Smooth muscle cell (in vitro differentiated cells): Measurements from ENCODE around the gene ACTN1. TPM values are rescaled to one million over a fixed set of nuclear protein-coding genes. Genes with fewer than 3 reads are reported as not detected.
A peak's percentile ranks its signal among the peaks of the same experiment; 100 is the strongest.

Source experiments
- DNase-seq: peaks from one replicate; lab custom pipeline; 2025; ENCODE audit not compliant: unreplicated experiment; lab: John Stamatoyannopoulos, UW
- H2AFZ ChIP-seq: fragments of 200-600 bp; sonication (generic); 2 replicates; pipeline ENCODE4 v1.6.0; 2016; ENCODE audit warnings: antibody characterized with exemption, low read depth, mild to moderate bottlenecking
- H3F3A ChIP-seq: fragments of 200-600 bp; sonication (generic); 2 replicates; pipeline ENCODE4 v1.6.0; 2017; ENCODE audit warnings: antibody characterized with exemption, low read depth
- H3K27ac ChIP-seq: fragments of 200-600 bp; sonication (generic); 2 replicates; pipeline ENCODE4 v1.5.1; 2016; ENCODE audit warnings: low read depth, mild to moderate bottlenecking
- H3K27me3 ChIP-seq: fragments of 200-600 bp; sonication (generic); 2 replicates; pipeline ENCODE4 v1.6.1; 2016; ENCODE audit warnings: low read depth, mild to moderate bottlenecking
- H3K36me3 ChIP-seq: fragments of 200-600 bp; sonication (generic); 2 replicates; pipeline ENCODE4 v1.5.1; 2016; ENCODE audit warnings: low read depth
- H3K4me1 ChIP-seq: fragments of 200-600 bp; sonication (generic); 2 replicates; pipeline ENCODE4 v1.5.1; 2016; ENCODE audit warnings: low read depth
- H3K4me2 ChIP-seq: fragments of 200-600 bp; sonication (generic); 2 replicates; pipeline ENCODE4 v1.6.0; 2016; ENCODE audit warnings: mild to moderate bottlenecking
- H3K4me3 ChIP-seq: fragments of 200-600 bp; sonication (generic); 2 replicates; pipeline ENCODE4 v1.5.1; 2016; ENCODE audit warnings: mild to moderate bottlenecking
- H3K79me2 ChIP-seq: fragments of 200-600 bp; sonication (generic); 2 replicates; pipeline ENCODE4 v1.6.0; 2016; ENCODE audit warnings: low read depth, mild to moderate bottlenecking
- H3K9ac ChIP-seq: fragments of 200-600 bp; sonication (generic); 2 replicates; pipeline ENCODE4 v1.6.0; 2016; ENCODE audit warnings: low read depth
- H3K9me3 ChIP-seq: fragments of 200-600 bp; sonication (generic); replicated peaks from 2 replicates; pipeline ENCODE4 v1.5.1; 2016; ENCODE audit warnings: low read depth
- H4K20me1 ChIP-seq: fragments of 200-600 bp; sonication (generic); 2 replicates; pipeline ENCODE4 v1.6.0; 2016; ENCODE audit warnings: low read depth
- CTCF ChIP-seq: fragments of 200-600 bp; sonication (generic); IDR thresholded peaks from 2 replicates; pipeline ENCODE4 v1.5.1; 2017; ENCODE audit warnings: borderline replicate concordance, mild to moderate bottlenecking, antibody characterized with exemption; ENCODE audit not compliant: insufficient read depth, poor library complexity, severe bottlenecking
- WGBS: methylation state at CpG from one replicate; pipeline ENCODE4 v1.1.7; 2016; ENCODE audit warnings: low lambda C conversion rate; 5-methylcytosine and 5-hydroxymethylcytosine counted together
- polyA plus RNA-seq: library from polyadenylated mRNA; unstranded; fragments of >200 nt; fragmentation: Nextera tagmentation; extraction: Ambion mirVana; gene quantifications from 2 replicates; pipeline ENCODE4 v1.2.1, GENCODE V29; 2016
- total RNA-seq: library from RNA; depleted of rRNA; stranded (reverse); fragments of >200 nt; gene quantifications from 2 replicates; pipeline ENCODE4 v1.2.3, GENCODE V29; 2014

The ACTN1 gene
- total and polyA plus RNA-seq, 2 experiments from 2014 or later = 422 to 806 TPM

- no peak for DNase-seq
- no peak overlapping the region for H2AFZ ChIP-seq
- H3K36me3 ChIP-seq = no peaks in the 10 kb centered on the region
- H3K4me3 ChIP-seq = no peak overlapping the region
- peaks cover 5% of the 10 kb centered on the region for H3F3A ChIP-seq
- no peaks in the 10 kb centered on the region for H3K27me3 ChIP-seq
- no peaks in the 10 kb centered on the region for H3K9me3 ChIP-seq
- H3K4me1 ChIP-seq = peaks cover 8% of the 10 kb centered on the region
- WGBS = 85% methylated on average over 1 of the region's 1 CpG
- H3K9ac ChIP-seq = no peak overlapping the region
- no peak overlapping the region for H3K27ac ChIP-seq
- H3K79me2 ChIP-seq = no peaks in the 10 kb centered on the region
- no peak overlapping the region for H3K4me2 ChIP-seq
- TF ChIP-seq CTCF = no peak
- H4K20me1 ChIP-seq = no peaks in the 10 kb centered on the region
Observed at GRCh38 chr14:68984686-68985085, 5.6 kb upstream of the ACTN1 start.

- H3K27ac ChIP-seq = peak overlapping the region; percentile 96
- no peak overlapping the region for H3K9ac ChIP-seq
- H4K20me1 ChIP-seq = peaks cover 9% of the 10 kb centered on the region
- DNase-seq = no peak
- TF ChIP-seq CTCF = no peak
- no peak overlapping the region for H3K4me2 ChIP-seq
- 94% methylated on average over 3 of the region's 3 CpGs for WGBS
- no peaks in the 10 kb centered on the region for H3K27me3 ChIP-seq
- no peak overlapping the region for H3K4me3 ChIP-seq
- H3K79me2 ChIP-seq = peaks cover 8% of the 10 kb centered on the region
- H3K36me3 ChIP-seq = no peaks in the 10 kb centered on the region
- peaks cover 5% of the 10 kb centered on the region for H3F3A ChIP-seq
- no peaks in the 10 kb centered on the region for H3K9me3 ChIP-seq
- H2AFZ ChIP-seq = no peak overlapping the region
- peaks cover 8% of the 10 kb centered on the region for H3K4me1 ChIP-seq
Observed at GRCh38 chr14:68983191-68983590, 4.1 kb upstream of the ACTN1 start.

GRCh38 chr14:68982581-68982980, 3.5 kb upstream of the ACTN1 start:
- Histone ChIP-seq H3K4me1 (peaks cover 8% of the 10 kb centered on the region), H3K79me2 (peaks cover 13% of the 10 kb centered on the region), H3K9me3 (no peaks in the 10 kb centered on the region), H3K27me3 (no peaks in the 10 kb centered on the region), H3K4me2 (peak overlapping the region; percentile 91), H3K36me3 (no peaks in the 10 kb centered on the region), H3K27ac (peak overlapping the region; percentile 96), H3F3A (peaks cover 5% of the 10 kb centered on the region), H3K9ac (peak overlapping the region; percentile 23), H3K4me3 (no peak overlapping the region), H4K20me1 (peaks cover 15% of the 10 kb centered on the region), H2AFZ (no peak overlapping the region)
- no peak for TF ChIP-seq CTCF
- DNase-seq = no peak
- WGBS = 100% methylated on average over 2 of the region's 2 CpGs

GRCh38 chr14:68981539-68981976, 2.5 kb upstream of the ACTN1 start:
- Histone ChIP-seq H3K4me3 (no peak overlapping the region), H3K27me3 (no peaks in the 10 kb centered on the region), H3K4me1 (peaks cover 17% of the 10 kb centered on the region), H3K9ac (peak overlapping the region; percentile 17), H3K4me2 (peak overlapping the region; percentile 91), H4K20me1 (peaks cover 25% of the 10 kb centered on the region), H2AFZ (no peak overlapping the region), H3K79me2 (peaks cover 23% of the 10 kb centered on the region), H3F3A (peaks cover 14% of the 10 kb centered on the region), H3K9me3 (no peaks in the 10 kb centered on the region), H3K27ac (peak overlapping the region; percentile 96), H3K36me3 (no peaks in the 10 kb centered on the region)
- no peak for TF ChIP-seq CTCF
- no peak for DNase-seq
- WGBS = 9% methylated on average over 7 of the region's 7 CpGs
